H7 (cell line): ENCODE results near the gene SHISA3. TPM values are rescaled to one million over a fixed set of nuclear protein-coding genes. Genes with fewer than 3 reads are reported as not detected.

Experiments
- DNase-seq: peaks from one replicate; pipeline ENCODE4 v3.0.0; 2012
- H3K27me3 ChIP-seq: 2 replicates; pipeline ENCODE4 v1.6.0; 2011; ENCODE audit warnings: mild to moderate bottlenecking, low read length; ENCODE audit not compliant: control insufficient read depth, insufficient read depth
- H3K36me3 ChIP-seq: replicated peaks from 2 replicates; pipeline ENCODE4 v1.5.1; 2011; ENCODE audit warnings: low read length; ENCODE audit not compliant: control insufficient read depth, insufficient read depth
- H3K4me3 ChIP-seq: 2 replicates; pipeline ENCODE4 v1.5.1; 2011; ENCODE audit warnings: low read depth, mild to moderate bottlenecking, control low read depth, low read length, moderate library complexity; ENCODE audit not compliant: insufficient read depth
- total RNA-seq: library from RNA; depleted of rRNA; stranded (reverse); fragments of >200 nt; shearing (Covaris generic); gene quantifications from 2 replicates; pipeline ENCODE4 v1.2.3, GENCODE V29; 2014; rRNA removed

Gene SHISA3
- 1.6 and 2.2 TPM in 2 replicates for total RNA-seq

DNA sequence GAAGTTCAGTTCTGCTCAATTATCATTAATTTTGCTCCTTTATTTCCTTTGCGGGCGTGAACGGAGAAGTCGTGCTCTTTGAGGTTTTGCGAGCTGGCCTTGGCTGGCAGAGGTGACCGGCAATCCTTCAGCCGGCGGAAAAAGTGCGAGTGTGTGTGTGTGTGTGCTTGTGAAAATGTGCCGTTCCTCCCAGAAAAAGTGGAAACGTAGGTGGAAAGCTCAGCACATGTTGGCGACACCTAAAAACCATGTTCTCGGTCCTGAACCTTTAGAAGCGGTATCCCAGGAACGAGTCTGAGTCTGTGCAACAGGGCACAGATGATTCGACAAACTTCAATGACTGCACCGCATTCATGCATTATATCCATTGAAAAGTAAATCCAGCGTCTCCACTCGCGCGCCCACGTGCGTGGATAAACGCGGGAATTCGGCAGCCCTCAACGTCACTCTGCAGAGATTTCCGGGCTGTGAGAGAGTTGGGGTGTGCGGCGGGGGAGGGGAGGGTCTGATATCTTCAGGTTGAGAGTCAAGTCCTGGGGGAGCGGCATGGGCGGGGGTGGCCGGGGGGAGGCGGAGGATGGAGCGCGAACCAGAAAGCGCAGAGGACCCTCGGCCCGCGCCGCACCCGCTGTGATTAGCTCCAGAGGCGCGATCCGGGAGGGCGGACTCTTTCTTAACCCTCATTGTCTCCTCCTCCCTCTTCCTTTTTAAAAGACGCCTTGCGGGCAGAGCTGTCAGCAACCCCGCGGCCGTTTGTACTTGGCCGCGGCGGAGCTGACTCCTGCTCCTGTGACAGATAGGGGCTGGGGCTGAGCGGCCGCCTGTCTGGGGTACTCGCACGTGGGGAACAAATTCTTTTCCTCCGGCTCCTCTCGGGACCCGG, at the start of gene SHISA3:
SHISA3 (plus strand) TSS at position 737 of the 883 bp plus-strand sequence. CDS start 569 bp downstream, outside the sequence.
- no peaks in the 10 kb centered on the region for H3K36me3 ChIP-seq
- peak; percentile 80 for DNase-seq
- H3K27me3 ChIP-seq = peaks cover 68% of the 10 kb centered on the region
- H3K4me3 ChIP-seq = peak within 1 kb of the TSS; percentile 61

DNA sequence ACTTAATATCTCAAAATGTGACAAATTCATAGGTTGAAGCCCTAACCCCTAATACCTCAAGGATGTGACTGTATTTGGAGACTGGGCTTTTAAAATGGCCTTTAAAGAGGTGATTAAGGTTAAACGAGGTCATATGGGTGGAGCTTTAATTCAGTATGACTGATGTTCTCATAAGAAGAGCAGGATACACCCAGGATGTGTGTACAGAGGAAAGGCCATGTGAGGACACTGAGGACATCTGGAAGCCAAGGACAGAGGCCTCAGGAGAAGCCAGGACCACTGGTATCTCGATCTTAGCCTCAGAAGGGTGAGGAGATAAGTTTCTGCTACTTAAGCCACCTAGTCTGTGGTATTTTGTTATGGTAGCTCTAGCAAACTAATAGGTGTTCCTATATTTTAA, 49.0 kb upstream of the SHISA3 start:
- no peaks in the 10 kb centered on the region for H3K36me3 ChIP-seq
- no peak overlapping the region for H3K4me3 ChIP-seq
- no peak for DNase-seq
- H3K27me3 ChIP-seq = no peaks in the 10 kb centered on the region

DNA sequence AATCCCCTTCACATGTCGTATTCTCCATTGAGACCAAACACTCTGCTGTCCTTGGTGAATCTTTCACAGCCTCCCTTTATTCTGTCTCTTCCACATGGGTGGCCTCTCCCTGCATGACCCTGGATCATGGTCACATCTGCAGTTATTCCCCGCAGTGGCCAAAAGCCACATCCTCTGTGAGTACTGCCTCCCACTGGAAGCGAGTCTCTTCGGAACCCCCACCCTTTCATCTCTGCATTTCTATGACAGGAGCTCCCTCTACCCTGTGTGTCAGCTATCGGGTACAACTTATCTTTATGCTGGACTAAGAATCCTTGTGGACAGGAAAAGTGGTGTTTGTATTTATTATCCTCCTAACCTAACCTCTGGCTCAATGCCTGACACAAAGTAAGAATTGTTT, 48.6 kb upstream of the SHISA3 start:
- no peaks in the 10 kb centered on the region for H3K36me3 ChIP-seq
- H3K27me3 ChIP-seq = no peaks in the 10 kb centered on the region
- no peak for DNase-seq
- H3K4me3 ChIP-seq = no peak overlapping the region

DNA sequence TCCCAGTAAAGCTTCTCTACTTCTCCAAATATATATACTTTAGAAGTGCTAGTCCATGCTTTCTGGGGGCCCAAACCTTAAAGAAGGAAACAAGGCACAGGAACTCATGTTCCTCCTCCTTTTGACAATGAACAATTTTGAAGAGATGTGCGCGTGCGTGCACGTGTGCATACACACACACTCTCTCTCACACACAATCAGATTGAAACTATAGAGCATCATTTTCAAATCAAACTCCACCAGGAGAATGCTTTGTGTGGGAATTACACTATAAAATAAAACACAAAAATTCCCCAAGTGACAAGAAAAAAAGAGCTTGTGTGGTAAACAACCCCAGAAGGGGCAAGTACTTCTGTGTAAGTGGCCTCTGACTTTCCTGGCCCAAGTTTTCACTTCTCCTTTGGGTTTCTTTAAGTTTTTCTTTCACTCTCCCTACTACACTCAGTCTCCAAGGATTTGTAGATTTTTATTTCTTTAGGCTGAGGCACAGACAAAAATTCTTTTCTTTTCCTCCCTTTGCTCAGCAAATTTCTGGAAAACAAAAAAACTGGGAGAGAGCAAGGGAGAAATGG, 46.6 kb upstream of the SHISA3 start:
- no peaks in the 10 kb centered on the region for H3K36me3 ChIP-seq
- DNase-seq = no peak
- no peaks in the 10 kb centered on the region for H3K27me3 ChIP-seq

DNA sequence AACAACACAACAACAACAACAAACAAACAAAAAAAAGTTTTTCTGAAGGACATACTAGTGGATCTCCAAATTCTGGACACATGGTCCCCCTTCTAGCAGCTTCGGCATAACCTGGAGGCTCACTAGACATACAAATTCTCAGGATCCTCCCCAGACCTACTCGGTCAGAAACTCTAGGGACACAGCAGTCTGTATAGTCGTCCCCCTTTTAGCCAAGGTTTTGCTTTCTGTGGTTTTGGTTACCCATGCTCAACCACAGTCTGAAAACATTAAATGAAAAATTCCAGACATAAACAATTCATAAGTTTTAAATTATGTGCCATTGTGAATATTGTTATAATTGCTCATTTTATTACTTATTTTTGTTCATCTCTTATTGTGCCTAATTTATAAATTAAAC, 45.2 kb upstream of the SHISA3 start:
- H3K36me3 ChIP-seq = no peaks in the 10 kb centered on the region
- DNase-seq = no peak
- H3K27me3 ChIP-seq = no peaks in the 10 kb centered on the region
- no peak overlapping the region for H3K4me3 ChIP-seq

More for the DNA sequence above, 46.6 kb upstream of the SHISA3 start:
- no peak overlapping the region for H3K4me3 ChIP-seq

DNA sequence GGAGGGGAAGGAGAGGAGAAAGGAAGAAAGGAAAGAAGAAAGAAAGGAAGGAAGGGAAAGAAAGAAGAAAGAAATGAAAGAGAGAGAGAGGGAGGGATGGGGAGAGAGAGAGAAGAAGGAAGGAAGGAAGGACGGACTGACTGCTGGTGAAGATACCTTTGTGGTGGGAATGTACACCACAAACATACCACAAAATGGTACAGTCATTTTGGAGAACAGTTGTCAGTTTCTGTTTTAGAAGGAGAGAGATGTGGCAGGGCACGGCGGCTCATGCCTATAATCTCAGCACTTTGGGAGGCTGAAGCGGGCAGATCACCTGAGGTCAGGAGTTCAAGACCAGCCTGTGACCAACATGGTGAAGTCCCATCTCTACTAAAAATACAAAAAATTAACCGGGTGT, 40.0 kb upstream of the SHISA3 start:
- Histone ChIP-seq H3K27me3 (no peaks in the 10 kb centered on the region), H3K36me3 (no peaks in the 10 kb centered on the region), H3K4me3 (no peak overlapping the region)
- no peak for DNase-seq

DNA sequence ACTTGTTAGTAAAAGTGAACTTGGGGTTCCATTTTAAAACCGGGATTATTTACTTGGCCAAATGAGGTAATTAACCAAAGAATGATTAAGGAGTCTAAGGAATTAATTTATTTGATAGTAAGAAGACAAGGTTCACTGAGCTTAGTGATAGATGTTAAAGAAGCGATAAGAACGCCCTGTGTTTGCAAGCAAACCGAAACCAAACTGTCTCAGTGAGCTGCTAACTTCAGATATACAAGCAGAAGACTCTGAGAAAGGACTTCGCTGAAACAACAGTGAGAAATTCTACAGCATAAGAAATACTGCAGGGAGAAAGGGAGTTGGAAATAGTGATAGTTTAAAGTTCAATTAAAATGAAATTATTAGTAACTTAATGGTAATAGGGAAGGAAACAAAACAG, 37.6 kb upstream of the SHISA3 start:
- H3K27me3 ChIP-seq = no peaks in the 10 kb centered on the region
- DNase-seq = no peak
- no peaks in the 10 kb centered on the region for H3K36me3 ChIP-seq
- no peak overlapping the region for H3K4me3 ChIP-seq

DNA sequence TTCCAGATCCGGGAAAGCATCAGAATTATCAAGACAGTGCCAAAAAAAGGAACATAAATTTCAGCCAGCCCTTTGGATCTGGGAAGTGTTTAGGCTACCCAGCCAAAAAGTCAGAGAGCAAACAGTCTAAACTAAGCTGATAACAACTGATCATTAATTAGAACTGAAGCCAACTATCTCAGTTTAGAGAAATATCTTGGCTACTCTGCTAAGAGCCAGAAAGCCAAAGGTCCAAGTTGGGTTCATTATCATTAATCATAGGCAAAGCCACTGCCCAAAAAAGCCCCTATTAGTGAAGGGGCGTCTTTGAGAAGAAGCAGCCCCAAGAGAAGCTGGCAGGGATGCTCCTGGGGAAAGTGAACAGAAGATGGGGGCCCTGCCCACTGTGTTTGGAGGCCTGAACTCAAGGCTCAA, 37.0 kb upstream of the SHISA3 start:
- DNase-seq = no peak
- no peak overlapping the region for H3K4me3 ChIP-seq
- H3K27me3 ChIP-seq = no peaks in the 10 kb centered on the region
- H3K36me3 ChIP-seq = no peaks in the 10 kb centered on the region

DNA sequence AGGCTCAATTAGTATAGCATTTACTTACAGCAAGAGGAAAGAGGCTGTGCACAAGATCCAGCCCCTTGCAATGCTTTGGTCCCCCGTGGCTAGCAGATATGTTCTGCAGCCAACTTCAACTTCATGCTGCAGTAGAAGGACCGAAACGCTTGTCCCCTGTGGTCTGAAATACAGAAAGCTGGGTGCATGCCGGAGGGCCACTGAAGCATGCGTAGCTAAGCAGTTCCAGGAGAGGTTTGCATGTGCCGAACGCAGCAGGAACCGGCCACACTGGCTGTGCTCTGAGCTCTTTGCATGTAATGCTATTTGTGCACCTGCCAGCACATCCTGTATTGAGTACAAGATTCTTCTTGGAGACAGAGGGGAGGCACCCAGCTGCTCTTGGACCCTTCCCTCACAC, 35.8 kb upstream of the SHISA3 start:
- Histone ChIP-seq H3K4me3 (no peak overlapping the region), H3K36me3 (no peaks in the 10 kb centered on the region), H3K27me3 (no peaks in the 10 kb centered on the region)
- DNase-seq = no peak

DNA sequence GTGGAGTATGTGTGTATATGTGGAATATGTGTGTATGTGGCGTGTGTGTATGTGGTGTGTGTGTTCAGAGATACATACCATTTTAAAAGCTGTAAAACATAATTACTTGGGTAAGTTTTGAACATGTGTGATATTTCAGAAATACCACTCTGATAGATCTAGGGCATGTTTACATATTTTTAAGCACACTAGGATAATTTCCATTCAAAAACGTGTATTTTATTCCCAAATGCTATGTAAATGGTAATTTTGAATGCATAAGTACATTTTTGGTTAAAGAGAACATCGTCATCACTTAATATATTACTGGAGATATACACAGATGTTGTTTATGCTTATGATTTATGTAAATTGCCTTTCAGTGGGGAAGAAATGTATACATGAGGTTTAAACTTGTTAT, 34.7 kb upstream of the SHISA3 start:
- no peak for DNase-seq
- H3K36me3 ChIP-seq = no peaks in the 10 kb centered on the region
- H3K4me3 ChIP-seq = no peak overlapping the region
- no peaks in the 10 kb centered on the region for H3K27me3 ChIP-seq

DNA sequence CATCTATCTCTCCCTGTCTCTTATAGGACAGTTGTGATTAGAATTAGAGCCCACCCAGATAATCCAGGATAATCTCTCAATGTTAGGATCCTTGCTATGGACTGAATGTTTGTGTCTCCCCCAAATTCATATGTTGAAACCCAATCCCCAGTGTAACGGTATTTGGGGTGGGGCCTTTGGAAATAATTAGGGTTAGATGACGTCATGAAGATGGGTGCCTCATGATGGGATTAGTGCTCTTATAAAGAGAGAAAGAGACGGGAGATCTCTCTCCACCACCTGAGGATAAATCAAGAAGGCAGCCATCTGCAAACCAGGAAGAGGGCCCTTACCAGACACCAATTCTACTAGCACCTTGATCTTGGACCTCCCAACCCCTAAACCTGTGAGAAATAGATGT, 33.7 kb upstream of the SHISA3 start:
- H3K4me3 ChIP-seq = no peak overlapping the region
- no peaks in the 10 kb centered on the region for H3K36me3 ChIP-seq
- no peaks in the 10 kb centered on the region for H3K27me3 ChIP-seq
- no peak for DNase-seq

DNA sequence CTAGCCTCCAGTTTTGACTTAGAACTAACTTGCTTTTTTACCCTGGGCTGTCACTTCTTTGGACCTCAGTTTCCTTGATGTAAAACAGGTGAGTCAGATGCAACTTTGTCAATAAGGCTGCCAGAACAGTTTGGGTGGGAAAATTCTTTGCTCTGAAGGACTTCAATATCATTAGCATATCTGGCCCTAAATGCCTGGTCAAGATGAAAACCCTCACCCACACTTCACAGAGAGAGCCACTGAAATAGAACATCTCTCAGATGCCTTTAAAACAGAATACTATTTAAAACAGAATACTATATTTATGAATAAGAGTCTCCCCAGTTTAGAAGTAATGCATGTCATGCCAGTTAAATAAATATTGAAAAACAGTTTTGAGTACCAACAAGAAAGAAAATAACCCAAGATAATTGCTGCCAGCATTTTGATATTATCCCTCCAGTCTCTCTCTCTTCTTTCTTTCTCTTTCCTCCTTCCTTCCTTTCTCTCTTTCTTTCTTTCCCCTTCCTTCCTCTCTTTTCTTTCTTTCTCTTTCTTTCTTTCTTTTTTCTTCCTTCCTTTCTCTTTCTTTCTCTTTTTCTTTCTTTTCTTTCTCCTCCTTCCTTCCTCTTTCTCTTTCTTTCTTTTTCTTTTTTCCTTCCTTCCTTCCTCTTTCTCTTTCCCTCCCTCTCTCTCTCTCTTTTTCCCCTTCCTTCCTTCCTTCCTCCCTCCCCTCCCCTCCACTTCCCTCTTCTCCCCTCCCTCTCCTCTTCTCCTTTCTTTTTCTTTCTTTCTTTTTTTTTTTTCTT, 32.8 kb upstream of the SHISA3 start:
- DNase-seq = no peak
- Histone ChIP-seq H3K36me3 (no peaks in the 10 kb centered on the region), H3K27me3 (no peaks in the 10 kb centered on the region), H3K4me3 (no peak overlapping the region)

DNA sequence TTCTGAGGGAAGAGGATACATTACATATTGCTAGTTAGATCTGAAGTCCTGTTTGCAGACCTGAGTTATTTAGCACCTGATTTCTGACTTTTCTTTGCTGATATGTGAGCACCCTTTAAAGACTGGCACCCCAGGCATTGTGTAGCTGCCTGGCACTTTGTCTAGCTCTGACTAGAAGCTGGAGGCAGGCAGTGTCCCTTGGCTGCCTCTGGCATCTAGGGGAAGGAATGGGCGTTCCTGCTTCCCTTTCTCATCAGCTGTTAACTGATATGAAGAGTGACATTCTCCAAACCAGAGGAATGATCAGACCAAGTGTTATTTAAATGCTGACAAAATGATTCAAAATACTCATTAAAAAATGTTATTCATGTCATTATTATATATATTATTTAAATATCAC, 30.3 kb upstream of the SHISA3 start:
- no peaks in the 10 kb centered on the region for H3K36me3 ChIP-seq
- H3K27me3 ChIP-seq = no peaks in the 10 kb centered on the region
- no peak for DNase-seq
- H3K4me3 ChIP-seq = no peak overlapping the region

DNA sequence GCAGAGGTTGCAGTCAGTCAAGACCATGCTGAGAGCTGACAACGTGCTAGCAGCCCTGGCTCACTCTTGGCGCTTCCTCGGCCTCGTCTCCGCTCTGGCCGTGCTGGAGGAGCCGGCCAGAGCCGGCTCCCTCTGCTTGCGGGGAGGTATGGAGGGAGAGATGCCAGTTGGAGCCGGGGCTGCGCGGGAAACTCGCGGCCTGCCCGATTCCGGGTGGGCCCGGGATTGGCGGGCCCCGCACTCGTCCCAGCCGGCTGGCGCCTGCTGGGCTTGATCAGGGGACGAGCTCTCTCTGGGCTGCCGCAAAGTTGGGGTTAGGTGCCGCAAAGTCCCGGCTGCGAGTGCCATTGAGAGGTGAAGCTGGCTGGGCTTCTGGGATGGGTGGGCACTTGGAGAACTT, 27.8 kb upstream of the SHISA3 start:
- DNase-seq = no peak
- Histone ChIP-seq H3K4me3 (no peak overlapping the region), H3K36me3 (no peaks in the 10 kb centered on the region), H3K27me3 (no peaks in the 10 kb centered on the region)
